Ovary (tissue), 3 donors: ENCODE results near the gene KLHL4.
"Not testable (repeated sequence)": the region's sequence is repeated elsewhere in the genome, so short reads cannot be mapped to it uniquely, and the experiment has no call there.

ENCODE experiments used
- EP300 ChIP-seq: sonication (generic); formaldehyde crosslinking; IDR thresholded peaks from one replicate; pipeline ENCODE4 v1.6.1; 2017; ENCODE audit warnings: antibody characterized with exemption
- TF ChIP-seq, protein P1 (sequence below), 3 donors: fragments of 450-650 bp in 2 of 3; fragments of 200-600 bp in 1 of 3; IDR thresholded peaks; one replicate each; pipeline versions ENCODE4 v1.5.1 to v1.8.0; 2016 to 2022; ENCODE audit warnings: antibody characterized with exemption in 3 of 3, mild to moderate bottlenecking in 1 of 3
- donor health status: DM: no; HTN: no; CAD: no.

DNA sequence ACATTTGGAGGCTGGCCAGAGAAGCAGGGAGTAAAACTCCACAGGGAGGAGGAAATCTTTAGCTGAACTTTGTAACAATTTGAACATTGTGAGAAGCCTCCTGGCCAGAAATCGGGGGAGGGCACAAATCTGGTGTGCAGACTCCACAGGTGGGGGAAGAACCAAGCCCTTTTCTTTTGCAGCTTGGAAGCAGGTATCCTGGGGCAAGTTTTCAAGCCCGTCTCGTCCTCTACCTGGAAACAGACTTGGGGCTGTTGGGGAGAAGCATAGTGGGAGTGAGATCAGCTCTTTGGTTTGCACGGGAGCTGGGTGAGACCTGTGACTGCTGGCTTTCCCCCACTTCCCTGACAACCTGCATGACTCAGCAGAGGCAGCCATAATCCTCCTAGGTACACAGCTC, 123.8 kb downstream of the KLHL4 start:
- TF ChIP-seq, protein P1, sequence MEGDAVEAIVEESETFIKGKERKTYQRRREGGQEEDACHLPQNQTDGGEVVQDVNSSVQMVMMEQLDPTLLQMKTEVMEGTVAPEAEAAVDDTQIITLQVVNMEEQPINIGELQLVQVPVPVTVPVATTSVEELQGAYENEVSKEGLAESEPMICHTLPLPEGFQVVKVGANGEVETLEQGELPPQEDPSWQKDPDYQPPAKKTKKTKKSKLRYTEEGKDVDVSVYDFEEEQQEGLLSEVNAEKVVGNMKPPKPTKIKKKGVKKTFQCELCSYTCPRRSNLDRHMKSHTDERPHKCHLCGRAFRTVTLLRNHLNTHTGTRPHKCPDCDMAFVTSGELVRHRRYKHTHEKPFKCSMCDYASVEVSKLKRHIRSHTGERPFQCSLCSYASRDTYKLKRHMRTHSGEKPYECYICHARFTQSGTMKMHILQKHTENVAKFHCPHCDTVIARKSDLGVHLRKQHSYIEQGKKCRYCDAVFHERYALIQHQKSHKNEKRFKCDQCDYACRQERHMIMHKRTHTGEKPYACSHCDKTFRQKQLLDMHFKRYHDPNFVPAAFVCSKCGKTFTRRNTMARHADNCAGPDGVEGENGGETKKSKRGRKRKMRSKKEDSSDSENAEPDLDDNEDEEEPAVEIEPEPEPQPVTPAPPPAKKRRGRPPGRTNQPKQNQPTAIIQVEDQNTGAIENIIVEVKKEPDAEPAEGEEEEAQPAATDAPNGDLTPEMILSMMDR (IDR thresholded peaks at IDR 0.05) = not testable (repeated sequence)
- TF ChIP-seq EP300 = not testable (repeated sequence)
